Transverse colon (tissue), 4 donors: ENCODE results near the gene ITIH4. TPM values are rescaled to one million over a fixed set of nuclear protein-coding genes. Genes with fewer than 3 reads are reported as not detected.

Experiments
- DNase-seq: peaks from one replicate; pipeline ENCODE4 v3.0.0-alpha.2; 2019
- H3K27ac ChIP-seq, 4 donors: fragments of 200-600 bp; sonication (generic); 2 replicates each; pipeline ENCODE4 v1.5.1; 2016 to 2018; ENCODE audit warnings: inconsistent platforms in 4 of 4
- H3K27me3 ChIP-seq: fragments of 200-600 bp; sonication (generic); 2 replicates; pipeline ENCODE4 v1.5.1; 2017; ENCODE audit warnings: inconsistent platforms
- H3K36me3 ChIP-seq, 4 donors: fragments of 200-600 bp; sonication (generic); 2 replicates each; pipeline ENCODE4 v1.5.1; 2017 to 2019; ENCODE audit warnings: inconsistent platforms in 4 of 4
- H3K4me1 ChIP-seq, 4 donors: fragments of 200-600 bp; sonication (generic); 2 replicates each; pipeline ENCODE4 v1.5.1; 2017 to 2020; ENCODE audit warnings: inconsistent platforms in 4 of 4
- H3K4me3 ChIP-seq, 4 donors: fragments of 200-600 bp; sonication (generic); 1 replicate in 1 of 4; 2 replicates in 3 of 4; pipeline versions ENCODE4 v1.5.1 to v1.6.1; 2017 to 2019; ENCODE audit warnings: inconsistent platforms in 4 of 4
- H3K9me3 ChIP-seq, 2 donors: fragments of 200-600 bp; sonication (generic); 2 replicates each; pipeline ENCODE4 v1.5.1; 2017 to 2019; ENCODE audit warnings: inconsistent platforms in 2 of 2
- CTCF ChIP-seq, 5 experiments: fragments of 200-600 bp in 3 of 5; fragments of 450-650 bp in 2 of 5; sonication (generic) in 3 of 5; IDR thresholded peaks; 1 replicate in 2 of 5; 2 replicates in 3 of 5; pipeline ENCODE4 v1.5.1; 2016 to 2017; ENCODE audit warnings: antibody characterized with exemption in 5 of 5, inconsistent platforms in 3 of 5, mild to moderate bottlenecking in 2 of 5, moderate library complexity in 1 of 5
- EP300 ChIP-seq: sonication (generic); formaldehyde crosslinking; IDR thresholded peaks from one replicate; pipeline ENCODE4 v1.6.1; 2017; ENCODE audit warnings: antibody characterized with exemption, low read depth
- POLR2A ChIP-seq: fragments of 450-650 bp; IDR thresholded peaks from one replicate; pipeline ENCODE4 v1.6.1; 2016; ENCODE audit warnings: antibody characterized with exemption, mild to moderate bottlenecking, moderate library complexity
- POLR2AphosphoS5 ChIP-seq, 3 donors: sonication (generic); formaldehyde crosslinking; IDR thresholded peaks; one replicate each; pipeline ENCODE4 v1.6.1; 2016; ENCODE audit warnings: antibody characterized with exemption in 3 of 3
- WGBS, 2 donors: methylation state at CpG; one replicate each; pipeline ENCODE4 v1.1.5; 2018; ENCODE audit warnings: low coverage in 1 of 2; 5-methylcytosine and 5-hydroxymethylcytosine counted together
- in situ Hi-C, 4 donors: fragments of 200-750 bp; cut with MboI; loops; one replicate each; pipeline versions ENCODE4 v1.15.0 to v1.15.1; 2017; ENCODE audit warnings: low sequenced_read_pairs in 3 of 4, low pct_ligation_motif_present in 1 of 4, low pct_unique_long_range_greater_than_20kb in 1 of 4
- intact Hi-C: fragments of 100-400 bp; cut with DNase I; formaldehyde crosslinking; loops from one replicate; pipeline ENCODE4 v1.15.1; 2023; ENCODE audit warnings: low total_unique reads
- total RNA-seq, 4 donors: library from RNA; depleted of rRNA; stranded (reverse); fragments of >200 nt; gene quantifications; one replicate each; pipeline ENCODE4 v1.1.0, GENCODE V29; 2016

The ITIH4 gene
- total RNA-seq, 4 donors from 2014 or later, result 0.60 to 9.5 (median 4.9) TPM

- Histone ChIP-seq H3K36me3 (no peaks in the 10 kb centered on the region), H3K27ac (no peak overlapping the region), H3K9me3 (no peaks in the 10 kb centered on the region), H3K4me3 (no peak overlapping the region), H3K4me1 (no peaks in the 10 kb centered on the region), H3K27me3 (no peaks in the 10 kb centered on the region)
- no peak for DNase-seq
- WGBS, 2 donors, result 93% methylated on average over 12 of the region's 12 CpGs; no CpG with 5 or more reads in 1 of the 2 donors
- in situ Hi-C loops (no loop called here), intact Hi-C loops (no loop called here)
- TF ChIP-seq POLR2A (no peak), POLR2AphosphoS5 (IDR thresholded peaks at IDR 0.05) (no peak), CTCF (IDR thresholded peaks at IDR 0.05) (no peak), EP300 (no peak)
Measured at GRCh38 chr3:52866427-52866826, 36.0 kb upstream of the ITIH4 start.

- Histone ChIP-seq H3K9me3 (no peaks in the 10 kb centered on the region), H3K27ac (no peak overlapping the region), H3K27me3 (no peaks in the 10 kb centered on the region), H3K4me3 (no peak overlapping the region), H3K36me3 (no peaks in the 10 kb centered on the region), H3K4me1 (no peaks in the 10 kb centered on the region)
- no peak for DNase-seq
- 97 to 100% methylated on average over 1 to 13 of the region's 13 CpGs for WGBS, 2 donors
- TF ChIP-seq POLR2AphosphoS5 (IDR thresholded peaks at IDR 0.05) (no peak), POLR2A (no peak), EP300 (no peak), CTCF (IDR thresholded peaks at IDR 0.05) (no peak)
- intact Hi-C loops, result no loop called here
- in situ Hi-C loops, result no loop called here
Measured at GRCh38 chr3:52865994-52866393, 35.5 kb upstream of the ITIH4 start.

DNA sequence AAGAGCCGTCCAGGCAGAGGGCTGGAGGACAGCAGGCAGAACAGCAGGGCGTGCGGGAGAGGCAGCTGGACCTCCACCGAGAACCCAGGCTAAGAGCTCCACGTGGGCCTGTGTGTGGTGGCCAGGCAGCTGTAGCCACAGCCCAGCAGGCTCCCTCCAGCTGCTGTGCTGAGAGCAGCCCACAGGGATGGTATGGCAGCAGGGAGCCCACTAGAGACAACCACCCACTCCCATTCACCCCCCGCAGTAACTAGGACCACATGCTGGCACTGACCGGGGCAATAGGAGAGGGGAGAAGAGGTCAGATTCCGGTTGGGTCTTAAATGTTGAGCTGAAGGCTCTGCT lies 29.9 kb upstream of the ITIH4 start:
- Histone ChIP-seq H3K4me1 (peaks cover 0 to 4% (median 0%) of the 10 kb centered on the region in 4 donors), H3K4me3 (no peak overlapping the region), H3K27me3 (no peaks in the 10 kb centered on the region), H3K36me3 (no peaks in the 10 kb centered on the region), H3K9me3 (no peaks in the 10 kb centered on the region), H3K27ac (no peak overlapping the region)
- TF ChIP-seq POLR2AphosphoS5 (IDR thresholded peaks at IDR 0.05) (no peak), POLR2A (no peak), EP300 (no peak), CTCF (IDR thresholded peaks at IDR 0.05) (no peak)
- 90 to 92% methylated on average over 2 to 7 of the region's 8 CpGs for WGBS, 2 donors
- in situ Hi-C loops, result no loop called here
- intact Hi-C loops, result no loop called here
- no peak for DNase-seq

DNA sequence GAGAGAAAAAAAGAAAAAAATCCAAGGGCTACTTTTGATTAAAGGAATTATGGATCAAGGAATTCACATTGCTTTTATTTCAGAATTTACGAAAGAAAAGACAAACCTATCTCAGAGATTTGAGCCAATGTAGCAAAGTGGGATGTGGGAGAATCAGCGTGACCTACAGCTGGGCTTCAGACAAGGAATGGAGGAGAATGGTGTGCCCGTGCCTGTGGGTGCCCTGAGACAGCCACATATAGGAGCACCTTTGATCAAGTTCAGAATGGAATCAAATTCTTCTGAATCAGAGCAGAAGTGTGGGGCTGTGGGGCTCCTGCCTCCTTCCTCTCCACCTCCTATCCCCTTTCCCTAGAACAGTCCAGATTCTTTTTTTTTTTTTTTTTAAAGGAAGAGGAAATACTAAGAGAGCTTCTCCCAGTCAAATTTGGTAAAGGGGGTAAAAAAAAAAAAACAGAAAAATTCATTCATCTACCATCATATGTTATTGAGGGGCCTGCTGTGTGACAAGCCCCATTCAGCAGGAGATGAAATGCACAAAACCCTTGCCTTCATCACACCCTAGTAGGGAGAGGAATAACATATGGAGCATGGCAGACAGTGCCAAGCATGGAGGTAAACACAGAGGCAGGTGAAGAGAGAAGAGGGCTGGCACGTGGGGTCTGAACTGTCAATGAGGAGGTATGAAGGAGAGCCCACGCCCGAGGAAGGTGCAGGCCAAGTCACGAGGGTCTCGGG lies 29.4 kb upstream of the ITIH4 start:
- DNase-seq, result no peak
- Histone ChIP-seq H3K9me3 (no peaks in the 10 kb centered on the region), H3K4me1 (peaks cover 0 to 4% (median 0%) of the 10 kb centered on the region in 4 donors), H3K27ac (no peak overlapping the region), H3K4me3 (no peak overlapping the region), H3K27me3 (no peaks in the 10 kb centered on the region), H3K36me3 (no peaks in the 10 kb centered on the region)
- no peak for TF ChIP-seq CTCF (IDR thresholded peaks at IDR 0.05)
- in situ Hi-C loops, result no loop called here
- 87 to 100% methylated on average over 3 to 8 of the region's 8 CpGs for WGBS, 2 donors
- intact Hi-C loops, result no loop called here
